Mesenchymal stem cell (in vitro differentiated cells and primary cell): ENCODE measurements around the gene SLC9C2.

Experiments used
- DNase-seq: peaks from one replicate; pipeline ENCODE4 v3.0.0-alpha.2; 2013
- H2AFZ ChIP-seq: one replicate; pipeline ENCODE4 v1.6.1; 2013; ENCODE audit warnings: low read depth, mild to moderate bottlenecking, control low read depth, inconsistent platforms, low read length, moderate library complexity
- H2AK5ac ChIP-seq: 2 replicates; pipeline ENCODE4 v1.6.1; 2013; ENCODE audit warnings: low read length, moderate library complexity, mild to moderate bottlenecking, inconsistent platforms; ENCODE audit not compliant: severe bottlenecking
- H2BK120ac ChIP-seq: one replicate; pipeline ENCODE4 v1.6.1; 2013; ENCODE audit warnings: low read depth, mild to moderate bottlenecking, inconsistent platforms, low read length, moderate library complexity
- H2BK12ac ChIP-seq, 2 experiments: one replicate each; pipeline ENCODE4 v1.6.1; 2013; ENCODE audit warnings: inconsistent platforms in 2 of 2, low read length in 2 of 2, mild to moderate bottlenecking in 2 of 2, moderate library complexity in 2 of 2, control low read depth in 1 of 2
- H2BK15ac ChIP-seq: one replicate; pipeline ENCODE4 v1.6.1; 2013; ENCODE audit warnings: mild to moderate bottlenecking, low read depth, inconsistent platforms; ENCODE audit not compliant: poor library complexity, severe bottlenecking
- H2BK5ac ChIP-seq: 2 replicates; pipeline ENCODE4 v1.6.1; 2013; ENCODE audit warnings: low read depth, mild to moderate bottlenecking, low read length, control low read depth, inconsistent platforms; ENCODE audit not compliant: poor library complexity, severe bottlenecking
- H3K14ac ChIP-seq, 2 experiments: one replicate each; pipeline ENCODE4 v1.6.1; 2013; ENCODE audit warnings: inconsistent platforms in 2 of 2, low read length in 2 of 2, control low read depth in 1 of 2, mild to moderate bottlenecking in 1 of 2, moderate library complexity in 1 of 2
- H3K18ac ChIP-seq, 2 experiments: one replicate each; pipeline ENCODE4 v1.6.1; 2013; ENCODE audit warnings: inconsistent platforms in 2 of 2, low read length in 2 of 2, control low read depth in 1 of 2, low read depth in 1 of 2, mild to moderate bottlenecking in 1 of 2
- H3K23ac ChIP-seq, 2 experiments: one replicate each; pipeline ENCODE4 v1.6.1; 2013; ENCODE audit warnings: inconsistent platforms in 2 of 2, low read length in 2 of 2, mild to moderate bottlenecking in 2 of 2, moderate library complexity in 2 of 2, control low read depth in 1 of 2
- H3K27ac ChIP-seq: 2 replicates; pipeline ENCODE4 v1.5.1; 2013; ENCODE audit warnings: mild to moderate bottlenecking, moderate library complexity, low read length, control low read depth, inconsistent platforms; ENCODE audit not compliant: poor library complexity, severe bottlenecking
- H3K27me3 ChIP-seq, 2 experiments: 2 replicates each; pipeline versions ENCODE4 v1.6.1 to v1.7.0; 2013; ENCODE audit warnings: low read length in 2 of 2, mild to moderate bottlenecking in 2 of 2, moderate library complexity in 2 of 2, control low read depth in 1 of 2, inconsistent platforms in 1 of 2; ENCODE audit not compliant: control insufficient read depth in 1 of 2, insufficient read depth in 1 of 2
- H3K36me3 ChIP-seq, 2 experiments: 2 replicates each; pipeline versions ENCODE4 v1.6.1 to v1.7.0; 2013; ENCODE audit warnings: low read length in 2 of 2, control low read depth in 1 of 2, inconsistent platforms in 1 of 2, low read depth in 1 of 2, mild to moderate bottlenecking in 1 of 2; ENCODE audit not compliant: insufficient read depth in 2 of 2, control insufficient read depth in 1 of 2
- H3K4ac ChIP-seq, 2 experiments: one replicate each; pipeline ENCODE4 v1.6.1; 2013; ENCODE audit warnings: inconsistent platforms in 2 of 2, low read length in 2 of 2, mild to moderate bottlenecking in 2 of 2, moderate library complexity in 2 of 2, control low read depth in 1 of 2, low read depth in 1 of 2
- H3K4me1 ChIP-seq: 2 replicates; pipeline ENCODE4 v1.6.1; 2013; ENCODE audit warnings: low read depth, low read length, control low read depth; ENCODE audit not compliant: control insufficient read depth, insufficient read depth
- H3K4me2 ChIP-seq: 2 replicates; pipeline ENCODE4 v1.6.1; 2013; ENCODE audit warnings: low read length, mild to moderate bottlenecking, inconsistent platforms; ENCODE audit not compliant: poor library complexity, severe bottlenecking
- H3K4me3 ChIP-seq, 2 experiments: 2 replicates each; pipeline versions ENCODE4 v1.5.1 to v1.7.0; 2013; ENCODE audit warnings: low read length in 2 of 2, mild to moderate bottlenecking in 2 of 2, control low read depth in 1 of 2, low read depth in 1 of 2; ENCODE audit not compliant: insufficient read depth in 1 of 2
- H3K79me1 ChIP-seq: replicated peaks from 2 replicates; pipeline ENCODE4 v1.6.1; 2013; ENCODE audit warnings: mild to moderate bottlenecking, control low read depth, low read length, inconsistent platforms; ENCODE audit not compliant: poor library complexity, severe bottlenecking
- H3K9ac ChIP-seq: 2 replicates; pipeline ENCODE4 v1.7.0; 2013; ENCODE audit warnings: mild to moderate bottlenecking, low read length, moderate library complexity
- H3K9me3 ChIP-seq: 2 replicates; pipeline ENCODE4 v1.7.0; 2013; ENCODE audit warnings: mild to moderate bottlenecking, low read length; ENCODE audit not compliant: control insufficient read depth
- H4K8ac ChIP-seq: one replicate; pipeline ENCODE4 v1.6.1; 2013; ENCODE audit warnings: inconsistent platforms, mild to moderate bottlenecking, low read length, moderate library complexity
- H4K91ac ChIP-seq: one replicate; pipeline ENCODE4 v1.6.1; 2013; ENCODE audit warnings: mild to moderate bottlenecking, low read length, inconsistent platforms
- WGBS: methylation state at CpG from one replicate; pipeline ENCODE4 v1.1.7; 2013; ENCODE audit warnings: mixed read lengths; 5-methylcytosine and 5-hydroxymethylcytosine counted together

Gene SLC9C2

GRCh38 chr1:173554089-173554488, 48.8 kb downstream of the SLC9C2 start:
- Histone ChIP-seq H2BK5ac (no peak overlapping the region), H3K79me1 (no peaks in the 10 kb centered on the region), H2BK12ac (no peak overlapping the region), H3K27ac (no peak overlapping the region), H3K4ac (no peak overlapping the region), H3K9ac (no peak overlapping the region), H4K91ac (no peak overlapping the region), H3K4me2 (no peak overlapping the region), H3K23ac (no peak overlapping the region), H3K36me3 (no peaks in the 10 kb centered on the region), H3K27me3 (no peaks in the 10 kb centered on the region), H2AFZ (no peak overlapping the region), H4K8ac (no peak overlapping the region), H3K4me1 (no peaks in the 10 kb centered on the region), H3K14ac (no peak overlapping the region), H2BK120ac (no peak overlapping the region), H2BK15ac (no peak overlapping the region), H3K9me3 (no peaks in the 10 kb centered on the region), H3K18ac (no peak overlapping the region), H3K4me3 (no peak overlapping the region), H2AK5ac (no peak overlapping the region)
- DNase-seq = no peak
- WGBS = no CpG with 5 or more reads among the region's 4 CpGs

DNA sequence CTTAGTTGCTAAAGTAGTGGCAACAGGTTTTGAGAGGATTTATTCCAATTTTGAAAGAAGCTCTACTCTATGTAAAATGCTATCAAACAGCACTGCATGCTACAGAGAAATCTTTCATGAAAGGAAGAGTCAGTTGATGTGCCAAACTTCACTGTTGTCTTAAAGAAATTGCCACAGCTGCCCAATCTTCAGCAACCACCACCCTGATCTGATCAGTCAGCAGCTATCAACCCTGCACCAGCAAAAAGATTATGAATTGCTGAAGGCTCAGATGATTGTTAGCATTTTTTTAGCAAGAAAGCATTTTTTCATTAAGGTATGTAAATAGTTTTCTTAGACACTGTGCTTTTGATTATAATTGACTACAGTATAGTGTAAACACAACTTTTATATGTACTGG, 49.6 kb downstream of the SLC9C2 start:
- Histone ChIP-seq H3K4ac (no peak overlapping the region), H3K27ac (no peak overlapping the region), H3K4me3 (no peak overlapping the region)

GRCh38 chr1:173551699-173552098, 51.2 kb downstream of the SLC9C2 start:
- Histone ChIP-seq H3K4ac (no peak overlapping the region), H2BK120ac (no peak overlapping the region)

More for the DNA sequence above, 49.6 kb downstream of the SLC9C2 start:
- no peak for DNase-seq
- no peak overlapping the region for H3K9ac ChIP-seq
- H2BK15ac ChIP-seq = no peak overlapping the region
- H2AK5ac ChIP-seq = no peak overlapping the region
- H3K36me3 ChIP-seq = no peaks in the 10 kb centered on the region
- H3K4me2 ChIP-seq = no peak overlapping the region
- H3K18ac ChIP-seq = no peak overlapping the region
- no peak overlapping the region for H2BK5ac ChIP-seq
- no peak overlapping the region for H3K14ac ChIP-seq
- H3K27me3 ChIP-seq = no peaks in the 10 kb centered on the region
- H2BK120ac ChIP-seq = no peak overlapping the region
- no peak overlapping the region for H3K23ac ChIP-seq
- no peak overlapping the region for H4K8ac ChIP-seq
- no peak overlapping the region for H4K91ac ChIP-seq
- H3K9me3 ChIP-seq = no peaks in the 10 kb centered on the region
- H3K4me1 ChIP-seq = no peaks in the 10 kb centered on the region
- H2BK12ac ChIP-seq = no peak overlapping the region
- no peaks in the 10 kb centered on the region for H3K79me1 ChIP-seq
- no peak overlapping the region for H2AFZ ChIP-seq

DNA sequence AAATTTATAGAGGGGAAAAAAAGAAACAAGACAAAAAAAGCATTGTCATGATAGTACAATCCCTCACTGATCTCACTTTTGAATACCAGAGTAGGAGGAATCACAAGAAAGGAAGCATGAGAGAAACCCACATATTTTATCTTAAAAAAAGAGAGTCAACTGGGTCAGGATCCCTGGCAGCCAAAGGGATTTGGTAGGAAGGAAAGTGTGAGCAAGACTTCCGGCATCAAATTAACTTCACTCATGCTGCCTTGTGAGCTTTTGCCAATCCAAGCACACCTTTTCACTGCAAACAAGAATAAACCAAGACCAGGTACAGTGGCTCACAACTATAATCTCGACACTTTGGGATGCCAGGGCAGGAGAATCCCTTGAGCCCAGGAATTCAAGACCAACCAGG, 53.1 kb downstream of the SLC9C2 start:
- Histone ChIP-seq H4K8ac (no peak overlapping the region), H3K27me3 (no peaks in the 10 kb centered on the region)
- 64% methylated on average over 2 of the region's 2 CpGs for WGBS

More at GRCh38 chr1:173551699-173552098, 51.2 kb downstream of the SLC9C2 start:
- no peak overlapping the region for H3K4me3 ChIP-seq
- no peaks in the 10 kb centered on the region for H3K79me1 ChIP-seq
- H3K27me3 ChIP-seq = no peaks in the 10 kb centered on the region
- H3K4me1 ChIP-seq = no peaks in the 10 kb centered on the region
- H4K8ac ChIP-seq = no peak overlapping the region
- H3K36me3 ChIP-seq = no peaks in the 10 kb centered on the region
- no peak overlapping the region for H3K27ac ChIP-seq
- H3K14ac ChIP-seq = no peak overlapping the region
- no peak overlapping the region for H3K4me2 ChIP-seq
- H2AFZ ChIP-seq = no peak overlapping the region
- H2BK15ac ChIP-seq = no peak overlapping the region
- no peak overlapping the region for H3K9ac ChIP-seq
- H2BK5ac ChIP-seq = no peak overlapping the region
- H3K23ac ChIP-seq = no peak overlapping the region
- DNase-seq = no peak
- WGBS = 100% methylated on average over 2 of the region's 3 CpGs
- H2BK12ac ChIP-seq = no peak overlapping the region
- H3K9me3 ChIP-seq = no peaks in the 10 kb centered on the region
- H4K91ac ChIP-seq = no peak overlapping the region
- no peak overlapping the region for H3K18ac ChIP-seq
- H2AK5ac ChIP-seq = no peak overlapping the region

More for the DNA sequence above, 53.1 kb downstream of the SLC9C2 start:
- Histone ChIP-seq H2BK12ac (no peak overlapping the region), H3K4me1 (no peaks in the 10 kb centered on the region), H4K91ac (no peak overlapping the region), H2BK5ac (no peak overlapping the region), H3K9me3 (no peaks in the 10 kb centered on the region), H3K18ac (no peak overlapping the region), H2BK120ac (no peak overlapping the region), H2AFZ (no peak overlapping the region), H3K4ac (no peak overlapping the region), H2BK15ac (no peak overlapping the region), H3K23ac (no peak overlapping the region), H3K79me1 (no peaks in the 10 kb centered on the region), H3K4me3 (no peak overlapping the region), H3K14ac (no peak overlapping the region), H2AK5ac (no peak overlapping the region), H3K27ac (no peak overlapping the region), H3K36me3 (no peaks in the 10 kb centered on the region), H3K4me2 (no peak overlapping the region), H3K9ac (no peak overlapping the region)
- DNase-seq = no peak
